SU-DHL-6 (cell line): ENCODE measurements around the gene ZNF414.

Experiments used
- H2AFZ ChIP-seq: fragments of 200-600 bp; sonication (generic); 2 replicates; pipeline ENCODE4 v1.6.1; 2014; ENCODE audit warnings: low read depth, mild to moderate bottlenecking, moderate library complexity, mixed read lengths, antibody characterized with exemption, low read length; ENCODE audit not compliant: severe bottlenecking
- H3F3A ChIP-seq: fragments of 200-600 bp; shearing (Covaris generic); 2 replicates; pipeline ENCODE4 v1.6.0; 2016; ENCODE audit warnings: antibody characterized with exemption, mild to moderate bottlenecking; ENCODE audit not compliant: insufficient read depth
- H3K27ac ChIP-seq: fragments of 200-600 bp; sonication (generic); 2 replicates; pipeline ENCODE4 v1.5.1; 2016; ENCODE audit warnings: low read depth, mild to moderate bottlenecking, low read length, moderate library complexity, mixed read lengths
- H3K27me3 ChIP-seq: fragments of 200-600 bp; sonication (generic), shearing (Covaris generic); 2 replicates; pipeline ENCODE4 v1.6.0; 2014; ENCODE audit warnings: mild to moderate bottlenecking, low read length
- H3K36me3 ChIP-seq: fragments of 200-600 bp; sonication (generic); 2 replicates; pipeline ENCODE4 v1.6.1; 2014; ENCODE audit warnings: mild to moderate bottlenecking, low read length, mixed read lengths
- H3K4me2 ChIP-seq: fragments of 300-600, 200-600 bp; shearing (Covaris generic), sonication (generic); 2 replicates; pipeline ENCODE4 v1.6.0; 2014; ENCODE audit warnings: low read length, low read depth, mild to moderate bottlenecking; ENCODE audit not compliant: poor library complexity, severe bottlenecking
- H3K4me3 ChIP-seq: fragments of 200-600 bp; sonication (generic); 2 replicates; pipeline ENCODE4 v1.5.1; 2014; ENCODE audit warnings: antibody characterized with exemption, low read length, mild to moderate bottlenecking, mixed read lengths; ENCODE audit not compliant: insufficient read depth, poor library complexity, severe bottlenecking
- H3K79me2 ChIP-seq: fragments of 200-600 bp; sonication (generic); 2 replicates; pipeline ENCODE4 v1.6.1; 2014; ENCODE audit warnings: mild to moderate bottlenecking, low read length, moderate library complexity; ENCODE audit not compliant: insufficient read depth
- H3K9ac ChIP-seq: fragments of 200-600 bp; sonication (generic); 2 replicates; pipeline ENCODE4 v1.7.0; 2014; ENCODE audit warnings: mild to moderate bottlenecking, low read length
- H3K9me2 ChIP-seq: fragments of 200-600 bp; sonication (generic); replicated peaks from 2 replicates; pipeline ENCODE4 v1.6.1; 2014; ENCODE audit warnings: low read length; ENCODE audit not compliant: insufficient read depth
- H3K9me3 ChIP-seq: fragments of 200-600 bp; sonication (generic); 2 replicates; pipeline ENCODE4 v1.6.1; 2014; ENCODE audit warnings: low read length, mixed read lengths; ENCODE audit not compliant: insufficient read depth
- H4K20me1 ChIP-seq: fragments of 200-600 bp; sonication (generic); 2 replicates; pipeline ENCODE4 v1.6.1; 2014; ENCODE audit warnings: low read depth, mild to moderate bottlenecking, antibody characterized with exemption, low read length, moderate library complexity, mixed read lengths
- EZH2phosphoT487 ChIP-seq: fragments of 200-600 bp; sonication (generic), shearing (Covaris generic); conservative IDR thresholded peaks from 2 replicates; pipeline ENCODE4 v1.6.1; 2018; ENCODE audit warnings: mild to moderate bottlenecking, antibody characterized with exemption, low read length, moderate library complexity, mixed read lengths
- TF ChIP-seq, protein P1 (sequence below): fragments of 200-600 bp; sonication (generic); IDR thresholded peaks from one replicate; pipeline ENCODE4 v1.5.1; 2017; ENCODE audit warnings: antibody characterized with exemption, mild to moderate bottlenecking, low read length, moderate library complexity; ENCODE audit not compliant: insufficient read depth, poor library complexity, severe bottlenecking

The ZNF414 gene

DNA sequence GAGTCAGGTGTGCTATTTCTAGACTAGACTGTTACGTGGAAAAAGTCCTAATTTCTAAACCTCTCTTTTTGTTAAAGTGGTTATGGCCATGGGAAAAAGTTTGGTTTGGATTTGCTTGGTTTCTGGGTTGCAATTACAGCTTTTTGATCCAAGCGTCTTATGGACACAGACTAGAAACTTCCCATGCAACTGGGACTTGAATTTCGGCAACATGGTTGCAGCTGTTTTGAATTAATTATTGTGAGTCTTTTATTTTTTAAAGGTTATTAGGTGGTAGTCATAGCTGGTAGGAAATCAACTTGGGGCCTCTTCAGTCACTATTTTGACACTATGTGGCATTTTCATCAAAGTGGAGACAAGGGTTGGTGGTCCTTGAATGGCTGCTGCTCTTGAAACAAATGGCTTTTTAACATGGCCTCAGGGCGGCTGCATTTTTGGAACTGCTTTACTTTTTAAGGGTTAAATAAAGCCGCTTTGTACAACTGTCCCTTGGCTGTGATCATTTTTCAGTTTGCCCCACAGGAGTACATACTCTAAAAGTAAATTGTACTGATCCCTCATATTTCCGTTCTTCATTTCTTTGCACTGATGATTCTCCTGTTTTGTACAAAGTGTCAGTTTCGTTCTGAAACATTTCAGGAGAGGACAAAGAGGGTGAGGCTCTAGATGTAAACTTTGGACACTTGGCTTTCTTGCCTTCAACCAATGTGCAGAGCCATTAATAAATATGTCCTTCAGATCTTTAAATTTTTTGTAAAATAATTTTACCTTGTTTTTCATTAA is 53.3 kb downstream of the ZNF414 start:
- H2AFZ ChIP-seq: no peak overlapping the region
- 0 out of 2 replicates have a peak, but pooled peaks cover 5% of the 10 kb centered on the region for H3F3A ChIP-seq
- H3K9ac ChIP-seq: no peak overlapping the region
- H3K27ac ChIP-seq: no peak overlapping the region
- H3K27me3 ChIP-seq: no peaks in the 10 kb centered on the region
- TF ChIP-seq, protein P1, sequence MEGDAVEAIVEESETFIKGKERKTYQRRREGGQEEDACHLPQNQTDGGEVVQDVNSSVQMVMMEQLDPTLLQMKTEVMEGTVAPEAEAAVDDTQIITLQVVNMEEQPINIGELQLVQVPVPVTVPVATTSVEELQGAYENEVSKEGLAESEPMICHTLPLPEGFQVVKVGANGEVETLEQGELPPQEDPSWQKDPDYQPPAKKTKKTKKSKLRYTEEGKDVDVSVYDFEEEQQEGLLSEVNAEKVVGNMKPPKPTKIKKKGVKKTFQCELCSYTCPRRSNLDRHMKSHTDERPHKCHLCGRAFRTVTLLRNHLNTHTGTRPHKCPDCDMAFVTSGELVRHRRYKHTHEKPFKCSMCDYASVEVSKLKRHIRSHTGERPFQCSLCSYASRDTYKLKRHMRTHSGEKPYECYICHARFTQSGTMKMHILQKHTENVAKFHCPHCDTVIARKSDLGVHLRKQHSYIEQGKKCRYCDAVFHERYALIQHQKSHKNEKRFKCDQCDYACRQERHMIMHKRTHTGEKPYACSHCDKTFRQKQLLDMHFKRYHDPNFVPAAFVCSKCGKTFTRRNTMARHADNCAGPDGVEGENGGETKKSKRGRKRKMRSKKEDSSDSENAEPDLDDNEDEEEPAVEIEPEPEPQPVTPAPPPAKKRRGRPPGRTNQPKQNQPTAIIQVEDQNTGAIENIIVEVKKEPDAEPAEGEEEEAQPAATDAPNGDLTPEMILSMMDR: no peak
- TF ChIP-seq EZH2phosphoT487: no peak
- no peaks in the 10 kb centered on the region for H3K9me2 ChIP-seq
- H3K4me3 ChIP-seq: no peak overlapping the region
- H3K9me3 ChIP-seq: no peaks in the 10 kb centered on the region
- peaks cover 97% of the 10 kb centered on the region for H3K79me2 ChIP-seq
- peaks cover 63% of the 10 kb centered on the region for H4K20me1 ChIP-seq
- H3K36me3 ChIP-seq: peaks cover 41% of the 10 kb centered on the region
- H3K4me2 ChIP-seq: no peak overlapping the region
